DOHH2 (cell line): ENCODE results near the gene APOA5.

ENCODE experiments used
- CTCF ChIP-seq: fragments of 200-600 bp; sonication (generic); IDR thresholded peaks from one replicate; pipeline ENCODE4 v1.5.1; 2014; ENCODE audit warnings: antibody characterized with exemption, mild to moderate bottlenecking, low read depth, low read length; ENCODE audit not compliant: poor library complexity, severe bottlenecking
- EZH2phosphoT487 ChIP-seq: fragments of 200-600 bp; sonication (generic); IDR thresholded peaks from 2 replicates; pipeline ENCODE4 v1.6.1; 2017; ENCODE audit warnings: borderline replicate concordance, mild to moderate bottlenecking, antibody characterized with exemption, low read length, moderate library complexity, mixed read lengths

DNA sequence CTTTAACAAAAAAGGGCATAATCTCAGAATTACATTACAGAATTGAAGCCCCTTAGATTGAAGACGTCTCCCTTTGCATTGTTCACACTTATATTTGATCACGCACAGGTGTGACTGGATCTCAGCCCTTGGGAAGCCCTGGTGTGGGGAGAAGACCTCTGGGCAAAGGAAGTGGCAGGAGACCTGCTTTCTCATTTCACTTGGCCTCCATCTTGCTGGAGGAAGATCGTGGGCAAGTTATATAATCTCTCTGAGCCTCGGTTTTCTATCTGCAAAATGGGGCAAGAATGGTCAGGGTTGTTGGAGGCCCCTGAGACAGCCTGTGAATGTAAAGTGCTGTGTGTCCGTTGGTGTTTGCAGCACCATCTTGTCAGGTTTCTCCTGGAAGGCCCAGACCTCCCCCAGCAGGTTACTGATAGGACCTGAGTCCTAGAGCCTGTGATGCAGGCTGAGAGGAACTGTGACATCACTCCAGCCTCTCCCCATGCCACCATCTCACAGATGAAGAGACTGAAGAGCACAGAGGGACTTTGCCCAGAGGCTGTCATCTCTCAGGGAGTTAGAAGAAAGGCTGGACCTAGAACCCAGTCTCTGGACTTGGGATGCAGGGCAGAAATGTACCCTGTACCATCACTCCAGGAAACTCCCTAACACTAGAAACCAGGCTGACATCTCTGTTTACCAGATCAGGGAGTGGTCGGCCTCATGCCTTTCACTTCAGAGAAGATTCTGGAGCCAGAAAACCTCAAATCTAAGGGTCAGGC lies 46.8 kb upstream of the APOA5 start:
- no peak for TF ChIP-seq CTCF
- no peak for TF ChIP-seq EZH2phosphoT487
